PC-3 (cell line): ENCODE measurements around the gene LGALSL. TPM values are rescaled to one million over a fixed set of nuclear protein-coding genes. Genes with fewer than 3 reads are reported as not detected.

ENCODE experiments used
- ATAC-seq: fragments of 200-7000 bp; cut with Tn5 transposase; 2 replicates; pipeline ENCODE4 v1.9.1; 2020; ENCODE audit warnings: mild to moderate bottlenecking, moderate library complexity
- BruUV-seq: library from RNA; stranded (reverse); fragments of 400-500 nt; replicated peaks from 2 replicates; lab custom pipeline; 2021; lab: Mats Ljungman, UMichigan
- CTCF ChIA-PET: fragments of 300-600 bp; sonication (Branson Sonifier 250); formaldehyde crosslinking; loops from one replicate; lab custom pipeline; 2022; ENCODE audit warnings: antibody characterized with exemption; lab: Charles Lee
- POLR2A ChIA-PET: fragments of 300-600 bp; sonication (Branson Sonifier 250); formaldehyde crosslinking; loops from one replicate; lab custom pipeline; 2022; ENCODE audit warnings: antibody characterized with exemption; ENCODE audit not compliant: unreplicated experiment; lab: Charles Lee
- DNase-seq: peaks from one replicate; pipeline ENCODE4 v3.0.0-alpha.2; 2015
- H2AFZ ChIP-seq: fragments of 300-600 bp; sonication (generic); 2 replicates; pipeline ENCODE4 v1.6.0; 2016; ENCODE audit warnings: antibody characterized with exemption, low read length
- H3F3A ChIP-seq: fragments of 300-600 bp; sonication (generic); one replicate; pipeline ENCODE4 v1.6.0; 2017; ENCODE audit warnings: antibody characterized with exemption, low read length, control low read depth, mild to moderate bottlenecking; ENCODE audit not compliant: unreplicated experiment
- H3K27ac ChIP-seq: fragments of 300-600 bp; sonication (generic); 2 replicates; pipeline ENCODE4 v1.5.1; 2016; ENCODE audit warnings: mild to moderate bottlenecking, low read length
- H3K27me3 ChIP-seq: fragments of 300-600 bp; sonication (generic); 2 replicates; pipeline ENCODE4 v1.6.1; 2016; ENCODE audit warnings: low read length, mixed read lengths
- H3K36me3 ChIP-seq: fragments of 300-600 bp; sonication (generic); 2 replicates; pipeline ENCODE4 v1.6.1; 2016; ENCODE audit warnings: low read depth, mixed run types, low read length, mixed read lengths
- H3K4me1 ChIP-seq: fragments of 300-600 bp; sonication (generic); 2 replicates; pipeline ENCODE4 v1.5.1; 2016; ENCODE audit warnings: low read length; ENCODE audit not compliant: insufficient read depth
- H3K4me2 ChIP-seq: fragments of 300-600 bp; sonication (generic); 2 replicates; pipeline ENCODE4 v1.6.0; 2016; ENCODE audit warnings: low read length
- H3K4me3 ChIP-seq: fragments of 300-600 bp; sonication (generic); 2 replicates; pipeline ENCODE4 v1.5.1; 2016; ENCODE audit warnings: mild to moderate bottlenecking, low read length, mixed read lengths
- H3K79me2 ChIP-seq: fragments of 300-600 bp; sonication (generic); 2 replicates; pipeline ENCODE4 v1.6.1; 2017; ENCODE audit warnings: low read length, mixed read lengths
- H3K9ac ChIP-seq: fragments of 300-600 bp; sonication (generic); 2 replicates; pipeline ENCODE4 v1.6.0; 2016; ENCODE audit warnings: mild to moderate bottlenecking, low read length
- H3K9me2 ChIP-seq: fragments of 300-600 bp; sonication (generic); replicated peaks from 2 replicates; pipeline ENCODE4 v1.6.1; 2016; ENCODE audit warnings: mixed run types, low read length, mixed read lengths
- H3K9me3 ChIP-seq: fragments of 300-600 bp; sonication (generic); 2 replicates; pipeline ENCODE4 v1.6.1; 2016; ENCODE audit warnings: low read length, mixed read lengths
- H4K20me1 ChIP-seq: fragments of 300-600 bp; sonication (generic); 2 replicates; pipeline ENCODE4 v1.6.1; 2016; ENCODE audit warnings: low read length, mixed read lengths
- EZH2 ChIP-seq: fragments of 300-600 bp; sonication (generic); IDR thresholded peaks from one replicate; pipeline ENCODE4 v1.6.1; 2017; ENCODE audit warnings: antibody characterized with exemption, mild to moderate bottlenecking, low read length; ENCODE audit not compliant: unreplicated experiment
- EZH2phosphoT487 ChIP-seq: fragments of 300-600 bp; sonication (generic); IDR thresholded peaks from 2 replicates; pipeline ENCODE4 v1.6.1; 2018; ENCODE audit warnings: mild to moderate bottlenecking, antibody characterized with exemption, low read length, borderline replicate concordance
- intact Hi-C: fragments of 100-400 bp; cut with micrococcal nuclease; formaldehyde crosslinking; loops from 2 replicates; pipeline ENCODE4 v1.9.0; 2023
- total RNA-seq: library from RNA; depleted of rRNA; stranded (reverse); fragments of >200 nt; gene quantifications from 2 replicates; pipeline ENCODE4 v1.2.3, GENCODE V29; 2014
- TF ChIP-seq, protein P1 (sequence below): fragments of 300-600 bp; sonication (generic); conservative IDR thresholded peaks from 2 replicates; pipeline ENCODE4 v1.5.1; 2017; ENCODE audit warnings: antibody characterized with exemption, low read depth, mild to moderate bottlenecking, low read length

LGALSL gene
- total RNA-seq, 1 experiment from 2014 or later: 16.0 TPM

- Histone ChIP-seq H3K4me1 (0 out of 2 replicates have a peak, but pooled peaks cover 3% of the 10 kb centered on the region), H3K9me2 (no peaks in the 10 kb centered on the region; the same call in 1 of the 2 replicates), H3K9ac (no peak overlapping the region), H3F3A (no peaks in the 10 kb centered on the region), H3K27ac (no peak overlapping the region), H3K36me3 (no peaks in the 10 kb centered on the region), H3K4me3 (no peak overlapping the region), H3K4me2 (no peak overlapping the region), H3K79me2 (no peaks in the 10 kb centered on the region), H3K27me3 (no peaks in the 10 kb centered on the region), H4K20me1 (no peaks in the 10 kb centered on the region), H3K9me3 (no peaks in the 10 kb centered on the region), H2AFZ (no peak overlapping the region)
- ChIA-PET POLR2A (no interaction called here), CTCF (no interaction called here)
- intact Hi-C loops: no loop called here
- ATAC-seq: no peak
- no TSS peak for BruUV-seq
- DNase-seq: no peak
- TF ChIP-seq, protein P1, sequence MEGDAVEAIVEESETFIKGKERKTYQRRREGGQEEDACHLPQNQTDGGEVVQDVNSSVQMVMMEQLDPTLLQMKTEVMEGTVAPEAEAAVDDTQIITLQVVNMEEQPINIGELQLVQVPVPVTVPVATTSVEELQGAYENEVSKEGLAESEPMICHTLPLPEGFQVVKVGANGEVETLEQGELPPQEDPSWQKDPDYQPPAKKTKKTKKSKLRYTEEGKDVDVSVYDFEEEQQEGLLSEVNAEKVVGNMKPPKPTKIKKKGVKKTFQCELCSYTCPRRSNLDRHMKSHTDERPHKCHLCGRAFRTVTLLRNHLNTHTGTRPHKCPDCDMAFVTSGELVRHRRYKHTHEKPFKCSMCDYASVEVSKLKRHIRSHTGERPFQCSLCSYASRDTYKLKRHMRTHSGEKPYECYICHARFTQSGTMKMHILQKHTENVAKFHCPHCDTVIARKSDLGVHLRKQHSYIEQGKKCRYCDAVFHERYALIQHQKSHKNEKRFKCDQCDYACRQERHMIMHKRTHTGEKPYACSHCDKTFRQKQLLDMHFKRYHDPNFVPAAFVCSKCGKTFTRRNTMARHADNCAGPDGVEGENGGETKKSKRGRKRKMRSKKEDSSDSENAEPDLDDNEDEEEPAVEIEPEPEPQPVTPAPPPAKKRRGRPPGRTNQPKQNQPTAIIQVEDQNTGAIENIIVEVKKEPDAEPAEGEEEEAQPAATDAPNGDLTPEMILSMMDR: no peak
- TF ChIP-seq EZH2 (no peak), EZH2phosphoT487 (no peak)
Measured at GRCh38 chr2:64437883-64438282, 16.1 kb upstream of the LGALSL start.

DNA sequence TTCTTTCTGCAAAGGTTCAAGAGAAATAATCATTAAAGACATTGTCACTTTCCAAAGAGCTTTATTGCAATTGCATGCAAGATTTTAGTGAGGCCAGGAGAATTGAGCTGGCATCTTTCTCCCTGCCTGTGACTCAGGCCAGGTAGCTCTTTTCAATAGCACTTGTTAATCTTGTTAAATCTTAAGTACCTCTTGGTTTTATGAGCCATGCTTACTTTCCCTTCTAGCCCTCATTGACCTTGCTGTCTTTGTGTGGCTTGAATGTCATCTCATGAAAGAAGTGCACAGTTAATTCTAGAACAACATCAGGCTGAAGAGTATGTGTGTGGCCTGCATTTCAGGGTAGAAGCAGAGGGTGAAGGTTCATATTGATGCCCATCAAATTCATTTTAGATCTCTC lies 14.8 kb upstream of the LGALSL start:
- TF ChIP-seq, protein P1: no peak
- TF ChIP-seq EZH2phosphoT487 (no peak), EZH2 (no peak)
- no peak overlapping the region for H3K27ac ChIP-seq
- no peaks in the 10 kb centered on the region; the same call in 1 of the 2 replicates for H3K9me2 ChIP-seq
- H2AFZ ChIP-seq: no peak overlapping the region
- no peaks in the 10 kb centered on the region for H3F3A ChIP-seq
- no TSS peak for BruUV-seq
- 0 out of 2 replicates have a peak, but pooled peaks cover 3% of the 10 kb centered on the region for H3K4me1 ChIP-seq
- no peaks in the 10 kb centered on the region for H3K79me2 ChIP-seq
- H3K36me3 ChIP-seq: no peaks in the 10 kb centered on the region
- H3K9ac ChIP-seq: no peak overlapping the region
- H3K4me2 ChIP-seq: no peak overlapping the region
- ATAC-seq: peak; percentile 38
- H4K20me1 ChIP-seq: no peaks in the 10 kb centered on the region
- no peaks in the 10 kb centered on the region for H3K9me3 ChIP-seq
- no peaks in the 10 kb centered on the region for H3K27me3 ChIP-seq
- intact Hi-C loops: no loop called here
- H3K4me3 ChIP-seq: no peak overlapping the region
- DNase-seq: no peak
- ChIA-PET CTCF (no interaction called here), POLR2A (interaction anchor here (0.6 kb wide), 1 partner anchor 54 kb away, joined by 4 read pairs; no protein-coding TSS in a partner anchor)

- H3K4me3 ChIP-seq: no peak overlapping the region
- no peak for DNase-seq
- no peaks in the 10 kb centered on the region for H3K9me3 ChIP-seq
- no peak for ATAC-seq
- H3K9me2 ChIP-seq: no peaks in the 10 kb centered on the region
- BruUV-seq: no TSS peak
- TF ChIP-seq, protein P1: no peak
- H3K79me2 ChIP-seq: no peaks in the 10 kb centered on the region
- intact Hi-C loops: no loop called here
- ChIA-PET CTCF (no interaction called here), POLR2A (no interaction called here)
- no peaks in the 10 kb centered on the region for H4K20me1 ChIP-seq
- H3K27ac ChIP-seq: no peak overlapping the region
- no peak overlapping the region for H2AFZ ChIP-seq
- H3K36me3 ChIP-seq: no peaks in the 10 kb centered on the region
- H3F3A ChIP-seq: no peaks in the 10 kb centered on the region
- peaks cover 7% of the 10 kb centered on the region; the same call in 1 of the 2 replicates for H3K4me1 ChIP-seq
- no peak overlapping the region for H3K4me2 ChIP-seq
- no peaks in the 10 kb centered on the region for H3K27me3 ChIP-seq
- H3K9ac ChIP-seq: no peak overlapping the region
Measured at GRCh38 chr2:64440843-64441242, 13.1 kb upstream of the LGALSL start.
